Fibroblast of lung (primary cell): ENCODE measurements around the gene KLRF2.

Experiments used
- EZH2 ChIP-seq: IDR thresholded peaks from 2 replicates; pipeline ENCODE4 v1.5.1; 2012; ENCODE audit warnings: low read length, control low read depth, mild to moderate bottlenecking; ENCODE audit errors: missing control alignments
- TF ChIP-seq, protein P1 (sequence below), 2 donors: IDR thresholded peaks in 1 of 2; conservative IDR thresholded peaks in 1 of 2; 1 replicate in 1 of 2; 2 replicates in 1 of 2; pipeline ENCODE4 v1.5.1; 2011 to 2012; ENCODE audit warnings: low read length in 2 of 2, control low read depth in 1 of 2, inconsistent platforms in 1 of 2, low read depth in 1 of 2, mild to moderate bottlenecking in 1 of 2

- no peak for TF ChIP-seq EZH2
- TF ChIP-seq, protein P1, sequence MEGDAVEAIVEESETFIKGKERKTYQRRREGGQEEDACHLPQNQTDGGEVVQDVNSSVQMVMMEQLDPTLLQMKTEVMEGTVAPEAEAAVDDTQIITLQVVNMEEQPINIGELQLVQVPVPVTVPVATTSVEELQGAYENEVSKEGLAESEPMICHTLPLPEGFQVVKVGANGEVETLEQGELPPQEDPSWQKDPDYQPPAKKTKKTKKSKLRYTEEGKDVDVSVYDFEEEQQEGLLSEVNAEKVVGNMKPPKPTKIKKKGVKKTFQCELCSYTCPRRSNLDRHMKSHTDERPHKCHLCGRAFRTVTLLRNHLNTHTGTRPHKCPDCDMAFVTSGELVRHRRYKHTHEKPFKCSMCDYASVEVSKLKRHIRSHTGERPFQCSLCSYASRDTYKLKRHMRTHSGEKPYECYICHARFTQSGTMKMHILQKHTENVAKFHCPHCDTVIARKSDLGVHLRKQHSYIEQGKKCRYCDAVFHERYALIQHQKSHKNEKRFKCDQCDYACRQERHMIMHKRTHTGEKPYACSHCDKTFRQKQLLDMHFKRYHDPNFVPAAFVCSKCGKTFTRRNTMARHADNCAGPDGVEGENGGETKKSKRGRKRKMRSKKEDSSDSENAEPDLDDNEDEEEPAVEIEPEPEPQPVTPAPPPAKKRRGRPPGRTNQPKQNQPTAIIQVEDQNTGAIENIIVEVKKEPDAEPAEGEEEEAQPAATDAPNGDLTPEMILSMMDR (conservative IDR thresholded peaks at IDR 0.05 in 1 of 2, IDR thresholded peaks at IDR 0.05 in 1 of 2; ENCODE audit: low read depth in 1 of 2, low read length in 2 of 2): no peak
These were observed 684 bp upstream of the KLRF2 start for GRCh38 chr12:9880532-9881078.
